22Rv1 (cell line): ENCODE data around the gene QSOX2.

ENCODE experiments used
- ZFX ChIP-seq: fragments of 450-650 bp; IDR thresholded peaks from 2 replicates; pipeline ENCODE4 v1.6.1; 2017; ENCODE audit warnings: antibody characterized with exemption, borderline replicate concordance
- TF ChIP-seq, protein P1 (sequence below): fragments of 450-650 bp; IDR thresholded peaks from 2 replicates; pipeline ENCODE4 v1.5.1; 2017; ENCODE audit warnings: mild to moderate bottlenecking

DNA sequence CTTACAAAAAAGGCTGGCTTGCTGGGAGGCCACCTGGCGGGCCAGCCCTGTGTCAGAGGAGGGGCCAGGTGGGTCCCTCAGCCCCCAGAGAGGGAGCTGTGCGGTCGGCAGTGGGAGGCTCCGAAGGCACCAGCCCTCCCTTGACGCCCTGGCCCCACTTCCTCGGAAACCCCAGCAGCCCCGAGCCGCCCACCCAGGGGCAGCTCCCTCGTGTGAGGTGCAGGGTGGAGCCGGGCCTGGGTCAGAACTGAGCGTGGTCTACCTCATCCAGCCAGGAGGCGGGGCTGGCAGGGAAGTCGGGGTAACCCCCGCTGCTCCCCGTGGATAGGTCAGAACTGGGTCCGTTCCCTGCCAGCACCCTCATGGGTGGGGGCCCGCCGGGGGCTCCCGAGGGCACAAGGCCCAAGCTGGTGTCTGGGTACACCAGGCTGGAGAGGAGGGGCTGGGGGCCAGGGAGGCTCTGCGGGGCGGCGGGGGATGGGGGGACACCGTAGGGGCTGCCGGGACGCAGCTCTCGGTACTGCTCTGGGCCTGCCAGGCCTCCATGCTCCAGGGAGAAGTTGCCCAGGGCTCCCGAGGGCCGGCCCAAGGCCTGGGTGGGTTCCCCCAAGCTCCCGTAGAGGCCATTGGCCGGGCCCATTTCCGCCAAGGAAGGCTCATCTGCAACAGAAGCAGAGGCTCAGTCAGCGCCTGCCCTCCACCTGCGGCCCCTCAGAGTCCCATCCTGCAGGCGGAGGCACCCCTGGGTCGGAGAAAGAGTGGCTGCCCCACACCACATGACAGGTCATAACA, 48.3 kb downstream of the QSOX2 start:
- TF ChIP-seq, protein P1, sequence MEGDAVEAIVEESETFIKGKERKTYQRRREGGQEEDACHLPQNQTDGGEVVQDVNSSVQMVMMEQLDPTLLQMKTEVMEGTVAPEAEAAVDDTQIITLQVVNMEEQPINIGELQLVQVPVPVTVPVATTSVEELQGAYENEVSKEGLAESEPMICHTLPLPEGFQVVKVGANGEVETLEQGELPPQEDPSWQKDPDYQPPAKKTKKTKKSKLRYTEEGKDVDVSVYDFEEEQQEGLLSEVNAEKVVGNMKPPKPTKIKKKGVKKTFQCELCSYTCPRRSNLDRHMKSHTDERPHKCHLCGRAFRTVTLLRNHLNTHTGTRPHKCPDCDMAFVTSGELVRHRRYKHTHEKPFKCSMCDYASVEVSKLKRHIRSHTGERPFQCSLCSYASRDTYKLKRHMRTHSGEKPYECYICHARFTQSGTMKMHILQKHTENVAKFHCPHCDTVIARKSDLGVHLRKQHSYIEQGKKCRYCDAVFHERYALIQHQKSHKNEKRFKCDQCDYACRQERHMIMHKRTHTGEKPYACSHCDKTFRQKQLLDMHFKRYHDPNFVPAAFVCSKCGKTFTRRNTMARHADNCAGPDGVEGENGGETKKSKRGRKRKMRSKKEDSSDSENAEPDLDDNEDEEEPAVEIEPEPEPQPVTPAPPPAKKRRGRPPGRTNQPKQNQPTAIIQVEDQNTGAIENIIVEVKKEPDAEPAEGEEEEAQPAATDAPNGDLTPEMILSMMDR, result no peak; the same call in 1 of the 2 replicates
- TF ChIP-seq ZFX, result no peak
